ENCODE data around the gene DOK7.

DNA sequence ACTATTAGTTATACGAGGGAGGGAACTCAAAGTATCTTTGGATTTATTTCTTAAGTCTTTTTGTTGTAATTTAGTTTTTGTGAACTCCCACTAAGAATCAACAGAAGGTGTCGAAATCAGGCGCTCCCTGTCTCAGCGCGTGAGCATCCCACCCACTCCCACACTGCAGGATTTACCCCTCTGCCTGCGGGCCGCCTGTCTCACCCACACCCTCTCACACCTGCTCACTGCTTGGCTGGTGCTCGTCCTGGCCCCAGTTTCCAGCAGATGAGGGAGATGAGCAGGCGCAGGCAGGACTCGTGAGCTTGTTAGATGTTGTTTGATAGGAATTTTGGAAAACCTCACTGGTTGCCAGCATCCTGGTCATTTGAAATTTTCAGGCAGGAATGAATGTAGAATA, 42.1 kb upstream of the DOK7 start:
- TF ChIP-seq, protein P1, sequence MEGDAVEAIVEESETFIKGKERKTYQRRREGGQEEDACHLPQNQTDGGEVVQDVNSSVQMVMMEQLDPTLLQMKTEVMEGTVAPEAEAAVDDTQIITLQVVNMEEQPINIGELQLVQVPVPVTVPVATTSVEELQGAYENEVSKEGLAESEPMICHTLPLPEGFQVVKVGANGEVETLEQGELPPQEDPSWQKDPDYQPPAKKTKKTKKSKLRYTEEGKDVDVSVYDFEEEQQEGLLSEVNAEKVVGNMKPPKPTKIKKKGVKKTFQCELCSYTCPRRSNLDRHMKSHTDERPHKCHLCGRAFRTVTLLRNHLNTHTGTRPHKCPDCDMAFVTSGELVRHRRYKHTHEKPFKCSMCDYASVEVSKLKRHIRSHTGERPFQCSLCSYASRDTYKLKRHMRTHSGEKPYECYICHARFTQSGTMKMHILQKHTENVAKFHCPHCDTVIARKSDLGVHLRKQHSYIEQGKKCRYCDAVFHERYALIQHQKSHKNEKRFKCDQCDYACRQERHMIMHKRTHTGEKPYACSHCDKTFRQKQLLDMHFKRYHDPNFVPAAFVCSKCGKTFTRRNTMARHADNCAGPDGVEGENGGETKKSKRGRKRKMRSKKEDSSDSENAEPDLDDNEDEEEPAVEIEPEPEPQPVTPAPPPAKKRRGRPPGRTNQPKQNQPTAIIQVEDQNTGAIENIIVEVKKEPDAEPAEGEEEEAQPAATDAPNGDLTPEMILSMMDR (IDR thresholded peaks at IDR 0.05 in 4 of 5, conservative IDR thresholded peaks at IDR 0.05 in 1 of 5): no peak
- TF ChIP-seq POLR2A (IDR thresholded peaks at IDR 0.05): no peak
